Activated CD8-positive, alpha-beta memory T cell treated with anti-CD3 and anti-CD28 coated beads, Interleukin-2, amount 10 ng/mL, durations not matched to agents 7 days and 5 days (primary cell): ENCODE results near the gene TRIM67. TPM values are rescaled to one million over a fixed set of nuclear protein-coding genes. Genes with fewer than 3 reads are reported as not detected.

Experiments used
- ATAC-seq: fragments of 150-1000 bp; cut with Tn5 transposase; one replicate; pipeline ENCODE4 v1.10.0; 2021; ENCODE audit warnings: moderate library complexity
- CTCF ChIA-PET: fragments of 350-600 bp; sonication (Branson Sonifier 250); formaldehyde crosslinking; loops from one replicate; lab custom pipeline; 2021; ENCODE audit warnings: antibody characterized with exemption; lab: Charles Lee
- DNase-seq: peaks from one replicate; pipeline ENCODE4 v3.0.0-alpha.2; 2020
- H3K27ac Mint-ChIP-seq: one replicate; pipeline ENCODE4 v1.8.0; 2021; ENCODE audit warnings: mild to moderate bottlenecking, mixed read lengths
- H3K27me3 Mint-ChIP-seq: one replicate; pipeline ENCODE4 v1.8.0; 2021; ENCODE audit warnings: mixed read lengths
- H3K36me3 Mint-ChIP-seq: one replicate; pipeline ENCODE4 v1.8.0; 2021; ENCODE audit warnings: mild to moderate bottlenecking, mixed read lengths
- H3K4me1 Mint-ChIP-seq: one replicate; pipeline ENCODE4 v1.8.0; 2021; ENCODE audit warnings: mixed read lengths
- H3K4me3 Mint-ChIP-seq: one replicate; pipeline ENCODE4 v1.8.0; 2021; ENCODE audit warnings: mild to moderate bottlenecking, moderate library complexity, mixed read lengths
- H3K9me3 Mint-ChIP-seq: one replicate; pipeline ENCODE4 v1.8.0; 2022; ENCODE audit warnings: low read depth, mixed read lengths
- total RNA-seq, 2 experiments: library from RNA; stranded (reverse); gene quantifications; one replicate each; pipeline ENCODE4 v1.2.3, GENCODE V29; 2021

The TRIM67 gene
- total RNA-seq, 2 experiments from 2014 or later, result not detected

DNA sequence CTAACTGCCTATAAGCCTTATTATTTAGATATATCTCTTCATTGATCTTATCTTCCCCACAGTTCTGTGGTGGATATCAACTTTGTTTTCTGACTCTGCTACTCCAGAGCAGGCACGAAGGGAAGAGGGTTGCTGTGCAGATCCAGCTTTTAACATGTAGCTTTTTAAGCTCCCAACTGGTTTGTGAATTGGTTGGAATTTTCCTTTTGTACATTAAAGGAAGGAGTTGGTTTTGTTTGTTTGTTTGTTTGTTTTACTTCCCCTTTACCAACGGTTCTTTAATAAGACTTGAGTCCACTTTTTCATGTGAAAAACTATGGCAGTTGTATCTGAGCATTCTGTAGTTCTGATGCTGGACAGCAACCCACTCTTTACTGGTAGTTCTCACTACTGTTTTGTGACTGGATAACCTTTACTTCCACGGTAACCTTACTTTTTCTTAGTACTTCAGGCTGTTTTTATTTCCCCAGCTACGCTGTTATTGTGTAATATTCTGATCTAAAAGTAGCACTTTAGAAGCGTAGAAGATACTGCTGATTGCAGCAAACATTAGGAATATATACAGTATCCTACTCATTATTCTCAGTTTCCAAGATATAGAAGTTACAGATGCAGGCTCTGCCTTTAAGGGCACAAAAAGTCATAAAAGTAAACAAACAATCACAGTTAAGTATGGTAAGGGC lies 80.8 kb downstream of the TRIM67 start:
- H3K9me3 Mint-ChIP-seq, result no peaks in the 10 kb centered on the region
- H3K36me3 Mint-ChIP-seq, result peaks cover 42% of the 10 kb centered on the region
- H3K4me1 Mint-ChIP-seq, result peaks cover 49% of the 10 kb centered on the region
- no peaks in the 10 kb centered on the region for H3K27me3 Mint-ChIP-seq
- H3K4me3 Mint-ChIP-seq, result peak overlapping the region; percentile 94
- peak overlapping the region; percentile 92 for H3K27ac Mint-ChIP-seq
- CTCF ChIA-PET, result interaction anchor here (0.9 to 1.5 kb wide), 6 partner anchors 15 to 601 kb away, joined by 3 to 6 read pairs (median 3); no protein-coding TSS in a partner anchor
- ATAC-seq (no peak), DNase-seq (no peak)

DNA sequence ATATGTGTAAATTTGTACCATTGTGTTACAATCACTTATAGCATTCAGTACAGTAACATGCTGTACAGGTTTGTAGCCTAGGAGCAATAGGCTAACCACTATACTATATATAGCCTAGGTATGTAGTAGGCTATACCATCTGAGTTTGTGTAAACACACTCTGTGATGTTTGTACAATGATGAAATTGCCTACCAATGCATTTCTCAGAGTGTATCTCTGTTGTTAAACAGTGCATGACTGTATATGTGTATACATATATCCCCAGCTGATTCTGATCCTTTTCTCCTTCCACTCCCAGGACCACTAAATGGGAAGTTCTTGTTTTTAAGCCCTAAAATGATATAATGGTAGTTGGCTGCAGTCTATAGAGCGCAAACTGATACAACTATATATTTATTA lies 86.9 kb downstream of the TRIM67 start:
- Mint-ChIP-seq H3K27ac (no peak overlapping the region), H3K36me3 (peaks cover 53% of the 10 kb centered on the region), H3K27me3 (no peaks in the 10 kb centered on the region), H3K4me1 (peaks cover 11% of the 10 kb centered on the region), H3K4me3 (no peak overlapping the region), H3K9me3 (no peaks in the 10 kb centered on the region)
- DNase-seq (no peak), ATAC-seq (no peak)
- CTCF ChIA-PET, result no interaction called here

DNA sequence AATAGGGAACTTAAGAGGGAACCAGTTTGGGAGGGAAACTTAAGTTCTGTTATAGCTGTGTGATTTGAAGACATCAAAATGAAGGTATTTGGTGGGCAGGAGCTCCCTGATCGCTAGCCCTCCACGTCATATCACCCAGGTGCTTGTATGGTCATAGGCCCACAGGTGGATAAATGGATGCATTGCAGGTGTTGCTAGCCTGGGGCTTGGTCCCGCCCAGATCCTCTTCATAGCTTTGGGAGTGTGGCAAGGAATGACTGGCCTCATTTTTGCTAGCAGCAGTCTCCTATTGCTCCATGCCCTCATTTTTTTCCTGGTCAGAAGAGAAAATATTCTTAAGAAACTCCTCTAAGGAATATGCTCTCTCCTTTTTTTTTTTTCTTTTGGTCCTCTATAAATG lies 90.5 kb downstream of the TRIM67 start:
- H3K4me3 Mint-ChIP-seq, result no peak overlapping the region
- no peak for DNase-seq
- H3K4me1 Mint-ChIP-seq, result peaks cover 2% of the 10 kb centered on the region
- H3K36me3 Mint-ChIP-seq, result peaks cover 64% of the 10 kb centered on the region
- peaks cover 14% of the 10 kb centered on the region for H3K9me3 Mint-ChIP-seq
- no peak overlapping the region for H3K27ac Mint-ChIP-seq
- no peaks in the 10 kb centered on the region for H3K27me3 Mint-ChIP-seq
- ATAC-seq, result no peak
- CTCF ChIA-PET, result no interaction called here

DNA sequence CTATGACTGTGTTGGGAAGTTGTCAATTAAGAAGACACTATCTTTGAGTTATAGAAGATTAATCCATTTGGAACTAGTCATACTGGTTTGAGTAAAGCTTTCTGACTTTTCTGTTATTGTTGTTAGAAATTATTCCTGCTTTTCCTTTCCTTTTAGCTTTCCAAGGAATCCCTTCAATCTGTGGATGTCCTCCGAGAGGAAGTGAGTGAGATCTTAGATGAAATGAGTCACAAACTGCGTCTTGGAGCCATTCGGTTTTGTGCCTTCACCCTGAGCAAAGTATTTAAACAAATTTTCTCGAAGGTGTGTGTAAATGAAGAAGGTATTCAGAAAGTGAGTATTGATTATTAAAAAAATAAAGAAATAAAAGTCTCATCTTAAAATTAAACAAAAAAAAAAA lies 98.5 kb downstream of the TRIM67 start:
- Mint-ChIP-seq H3K4me1 (no peaks in the 10 kb centered on the region), H3K27ac (no peak overlapping the region), H3K4me3 (no peak overlapping the region), H3K9me3 (peaks cover 28% of the 10 kb centered on the region), H3K27me3 (no peaks in the 10 kb centered on the region), H3K36me3 (peaks cover 87% of the 10 kb centered on the region)
- ATAC-seq (no peak), DNase-seq (no peak)
- CTCF ChIA-PET, result no interaction called here

DNA sequence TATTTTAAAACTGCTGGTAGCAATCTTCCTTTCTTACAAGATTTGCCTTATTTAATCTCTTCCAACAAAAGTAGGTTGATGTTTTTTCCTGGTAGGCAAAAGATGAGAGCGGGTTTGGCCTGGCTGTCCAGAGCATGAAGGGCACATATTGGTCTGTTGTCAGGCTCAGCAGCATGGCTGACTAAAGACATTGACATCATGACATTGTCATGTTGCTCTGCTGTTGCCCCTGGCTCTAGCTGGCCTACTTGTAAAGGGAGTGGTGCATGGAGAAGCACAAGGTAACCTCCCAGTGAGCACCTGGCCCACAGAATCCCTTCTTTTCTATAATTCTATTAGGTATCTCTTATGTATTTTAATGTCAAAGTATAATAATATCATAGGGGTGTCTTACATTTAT lies 102.8 kb downstream of the TRIM67 start:
- Mint-ChIP-seq H3K4me3 (no peak overlapping the region), H3K27ac (no peak overlapping the region), H3K4me1 (no peaks in the 10 kb centered on the region), H3K27me3 (no peaks in the 10 kb centered on the region), H3K36me3 (peaks cover 82% of the 10 kb centered on the region), H3K9me3 (peaks cover 6% of the 10 kb centered on the region)
- CTCF ChIA-PET, result no interaction called here
- ATAC-seq (no peak), DNase-seq (no peak)

DNA sequence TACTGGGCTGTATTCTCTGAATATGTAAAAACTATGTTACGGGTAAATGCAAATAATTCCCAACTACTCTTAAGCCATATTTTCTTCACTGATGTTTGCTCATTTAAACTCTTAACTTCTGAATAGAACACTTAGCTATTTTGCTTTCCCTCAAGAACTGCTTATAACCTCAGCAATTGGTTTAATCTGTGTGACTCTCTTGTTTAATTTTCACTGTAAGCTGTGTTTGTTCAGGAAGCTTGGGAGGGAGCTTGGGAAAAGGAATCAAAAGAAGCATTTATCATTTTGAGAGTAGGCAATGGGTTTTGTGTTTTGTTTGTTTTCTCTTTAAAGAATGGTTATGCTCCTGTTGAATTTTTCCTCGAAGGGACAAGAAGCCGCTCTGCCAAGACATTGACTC lies 103.5 kb downstream of the TRIM67 start:
- H3K36me3 Mint-ChIP-seq, result peaks cover 81% of the 10 kb centered on the region
- ATAC-seq, result no peak
- H3K27me3 Mint-ChIP-seq, result no peaks in the 10 kb centered on the region
- no peak overlapping the region for H3K4me3 Mint-ChIP-seq
- CTCF ChIA-PET, result interaction anchor here (0.9 kb wide), 1 partner anchor 23 kb away, joined by 3 read pairs; no protein-coding TSS in a partner anchor
- no peak overlapping the region for H3K27ac Mint-ChIP-seq
- peaks cover 2% of the 10 kb centered on the region for H3K9me3 Mint-ChIP-seq
- no peaks in the 10 kb centered on the region for H3K4me1 Mint-ChIP-seq
- DNase-seq, result no peak

DNA sequence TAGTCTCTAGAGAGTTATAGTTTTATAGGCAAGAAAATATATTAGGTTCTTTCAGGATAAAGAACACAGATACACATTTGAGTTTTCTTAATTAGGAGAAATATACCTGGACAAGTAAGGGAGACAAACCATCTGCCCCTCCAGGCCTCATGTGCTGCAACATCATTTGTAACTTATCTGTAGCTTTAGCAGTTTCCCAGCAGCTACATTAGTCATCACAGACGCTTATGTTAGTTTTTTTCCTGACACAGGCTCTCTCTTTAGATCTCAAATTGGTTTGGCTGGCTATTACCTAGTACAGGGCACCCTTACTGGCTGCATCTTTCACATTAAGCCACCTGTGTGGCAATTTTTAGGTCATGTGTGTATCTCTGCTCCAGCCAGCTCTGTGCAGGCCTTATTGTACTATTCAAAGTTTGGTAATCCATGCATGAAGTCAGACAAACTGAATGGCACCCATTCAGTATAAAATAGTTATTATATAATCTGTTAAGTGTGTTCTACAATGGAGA lies 105.0 kb downstream of the TRIM67 start:
- Mint-ChIP-seq H3K36me3 (peaks cover 78% of the 10 kb centered on the region), H3K27ac (no peak overlapping the region), H3K4me1 (peaks cover 7% of the 10 kb centered on the region), H3K4me3 (no peak overlapping the region), H3K27me3 (no peaks in the 10 kb centered on the region), H3K9me3 (no peaks in the 10 kb centered on the region)
- CTCF ChIA-PET, result no interaction called here
- no peak for DNase-seq
- ATAC-seq, result no peak

Other genes with a start within 250 kb of the TRIM67 start
- gene TTC13, start 183.2 kb upstream of the TRIM67 start, total RNA-seq, result 10 to 100 TPM; 30.8 to 39.2 TPM
- 10 to 100 TPM; 12.9 to 16.0 TPM for gene ARV1, start 183.0 kb upstream of the TRIM67 start, total RNA-seq
- 1 to 10 TPM; 5.9 to 9.8 TPM for gene FAM89A, start 121.8 kb upstream of the TRIM67 start, total RNA-seq
- gene GNPAT, start 79.2 kb downstream of the TRIM67 start, total RNA-seq, result 10 to 100 TPM; 38.5 to 45.8 TPM
- 10 to 100 TPM; 18.8 to 19.3 TPM for gene EXOC8, start 175.8 kb downstream of the TRIM67 start, total RNA-seq
- gene SPRTN, start 176.2 kb downstream of the TRIM67 start, total RNA-seq, result 10 to 100 TPM; 19.3 to 19.6 TPM